Stimulated activated CD4-positive, alpha-beta T cell treated with anti-CD3 and anti-CD28 coated beads, Interleukin-15, amount 100 ng/mL, for 24 hours (primary cell): ENCODE measurements around the gene MAP3K9.
"Not testable (repeated sequence)": the region's sequence is repeated elsewhere in the genome, so short reads cannot be mapped to it uniquely, and the experiment has no call there.

Source experiments
- DNase-seq: peaks from one replicate; pipeline ENCODE4 v3.0.0-alpha.2; 2020

Gene MAP3K9

DNA sequence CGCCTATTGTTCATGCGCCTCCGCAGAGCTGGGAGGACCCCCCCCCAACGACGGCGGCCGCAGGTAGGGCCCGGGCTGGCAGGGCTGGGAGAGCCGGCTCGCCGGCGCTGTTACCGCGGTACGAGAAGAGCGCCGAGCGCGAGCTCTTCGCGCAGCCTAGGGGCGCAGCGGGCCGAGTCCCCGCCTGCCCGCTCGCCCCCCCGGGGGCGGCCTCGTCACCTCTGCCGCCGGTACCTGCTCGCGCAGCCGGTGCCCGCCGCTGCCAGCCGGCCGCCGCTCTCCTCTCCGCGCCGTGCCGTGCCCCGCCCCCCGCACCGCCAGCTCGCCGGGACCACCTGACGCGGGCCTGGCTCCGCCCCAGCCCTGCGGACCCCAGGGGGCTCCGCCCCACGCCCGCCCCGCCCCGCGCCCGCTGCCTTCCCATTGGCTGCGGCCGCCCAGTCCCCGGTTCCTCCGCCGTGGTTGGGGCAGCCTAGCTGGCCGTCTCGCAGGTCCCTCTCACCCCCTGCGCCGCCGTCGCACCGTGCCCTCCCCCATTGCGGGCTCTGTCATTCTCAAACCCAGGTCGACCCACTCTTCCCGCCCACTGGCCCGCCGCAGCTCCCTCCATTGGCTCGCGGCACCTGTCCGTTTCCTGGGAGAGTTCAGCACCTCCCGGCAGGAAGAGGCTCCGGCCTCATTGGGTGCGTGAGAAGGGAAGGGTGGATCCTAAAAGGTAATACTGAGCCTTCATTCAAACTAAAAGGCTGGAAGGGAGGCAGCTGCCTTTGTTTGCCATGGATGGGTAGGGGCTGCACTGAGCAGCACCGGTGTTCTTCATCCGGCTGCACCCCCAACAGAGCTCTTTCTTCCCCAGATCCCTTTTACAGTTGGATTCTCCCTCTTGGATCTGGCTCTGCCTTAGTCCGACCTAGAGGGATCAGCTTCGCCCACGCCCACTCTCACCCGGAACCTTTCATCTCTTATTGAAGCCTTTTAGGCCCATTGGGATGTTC, at the start of gene MAP3K9:
MAP3K9 (minus strand) TSS at position 289 of the 995 bp plus-strand sequence. CDS start 342 bp downstream, outside the sequence.
- peak; percentile 97 for DNase-seq

- DNase-seq: no peak
Measured at GRCh38 chr14:70858641-70859040, 49.3 kb upstream of the MAP3K9 start.

DNA sequence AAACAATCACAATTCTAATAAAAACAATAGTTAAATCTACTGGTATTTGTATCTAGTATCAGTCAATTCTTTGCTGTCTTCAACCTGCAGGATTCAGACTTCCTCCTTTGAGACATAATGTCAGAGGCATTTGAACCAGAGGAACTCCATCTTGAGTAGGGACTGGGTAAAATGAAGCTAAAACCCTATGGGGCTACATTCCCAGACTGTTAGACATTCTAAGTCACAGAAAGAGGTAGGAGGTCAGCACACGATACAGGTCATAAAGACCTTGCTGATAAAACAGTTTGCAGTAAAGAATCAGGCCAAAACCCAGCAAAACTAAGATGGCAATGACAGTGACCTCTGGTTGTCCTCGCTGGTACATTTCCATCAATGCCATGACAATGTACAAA, 48.2 kb upstream of the MAP3K9 start:
- no peak for DNase-seq

GRCh38 chr14:70856851-70857495, 47.7 kb upstream of the MAP3K9 start:
- peak; percentile 22 for DNase-seq

- no peak for DNase-seq
Measured at GRCh38 chr14:70855486-70855885, 46.2 kb upstream of the MAP3K9 start.

- DNase-seq: not testable (repeated sequence)
Measured at GRCh38 chr14:70853658-70854057, 44.3 kb upstream of the MAP3K9 start.

DNA sequence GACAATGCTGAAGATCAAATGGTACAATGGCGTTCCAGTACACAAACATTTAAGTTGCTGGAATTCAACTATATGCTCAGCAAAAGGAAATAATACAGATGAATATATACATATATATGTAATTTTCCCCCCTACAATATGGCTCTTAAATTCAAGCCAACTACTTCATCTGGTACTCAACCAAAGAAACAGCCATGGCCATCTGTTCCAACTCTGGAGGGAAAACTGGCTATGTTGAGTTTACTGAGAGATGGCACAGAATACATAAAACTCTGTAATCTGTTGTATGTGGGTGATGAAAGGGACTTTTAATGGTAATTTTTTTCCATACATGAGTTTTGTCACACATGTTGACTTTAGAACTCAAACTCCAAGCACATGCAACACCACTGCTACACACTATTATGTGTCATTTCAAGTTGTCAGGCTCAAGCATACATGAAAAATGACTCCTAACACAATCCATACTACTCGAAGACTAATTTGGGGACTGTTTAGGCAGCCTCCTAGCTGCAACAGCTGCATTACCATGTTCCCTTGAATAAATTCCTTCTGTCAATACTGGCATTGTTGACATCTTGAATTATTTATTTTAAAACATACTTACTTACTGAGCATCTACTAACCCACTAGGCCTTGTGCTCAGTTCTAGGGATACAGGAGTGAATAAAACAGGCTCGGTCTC, 38.2 kb upstream of the MAP3K9 start:
- no peak for DNase-seq

GRCh38 chr14:70845601-70846000, 36.3 kb upstream of the MAP3K9 start:
- DNase-seq: no peak

DNA sequence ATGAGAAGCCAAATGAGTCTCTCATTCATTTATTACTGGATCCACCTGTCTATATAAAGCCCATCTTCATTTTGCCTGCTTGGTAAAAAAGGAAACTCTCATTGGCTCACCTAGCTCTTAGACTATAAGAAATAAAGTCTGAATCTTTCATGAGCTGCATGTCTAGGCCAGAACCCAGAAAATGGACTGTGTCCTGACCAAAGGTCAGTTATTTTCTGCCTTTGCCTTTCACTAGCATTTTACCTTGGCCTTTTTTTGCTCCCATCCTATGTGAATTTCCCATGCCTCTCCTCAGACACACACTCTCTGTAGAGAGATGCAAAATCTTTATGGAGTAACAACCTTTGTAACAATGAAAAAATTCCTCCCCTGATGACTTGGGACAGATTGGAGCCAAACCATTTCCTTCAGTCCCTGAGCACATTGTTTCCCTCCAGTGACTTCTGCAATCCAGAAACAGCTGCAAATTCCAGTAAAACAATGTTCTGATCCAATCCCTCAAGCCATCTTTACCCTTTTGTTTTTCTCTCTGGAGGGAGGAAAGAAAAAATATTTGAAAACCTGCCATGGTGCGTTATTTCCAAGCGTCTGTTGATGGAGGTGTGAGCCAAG, 33.6 kb upstream of the MAP3K9 start:
- no peak for DNase-seq

DNA sequence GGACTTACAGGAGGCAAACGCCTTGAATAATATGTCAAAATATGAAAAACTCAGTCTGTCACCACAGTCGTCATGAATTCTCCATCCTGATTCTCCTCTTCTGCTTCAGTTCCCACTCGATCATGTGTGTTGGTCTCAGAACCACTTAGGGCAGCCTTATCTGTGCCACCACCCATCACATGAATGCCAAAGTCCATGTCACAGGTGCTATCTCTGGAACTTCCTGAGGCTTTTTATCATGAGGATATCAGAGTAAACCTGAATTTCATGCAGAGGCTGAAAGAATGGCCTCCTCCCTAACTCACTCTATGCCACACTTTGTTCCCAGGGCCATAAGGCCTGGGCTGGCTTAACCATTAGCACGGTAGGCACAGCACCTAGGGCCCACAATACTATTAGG, 28.8 kb upstream of the MAP3K9 start:
- no peak for DNase-seq

GRCh38 chr14:70836946-70837345, 27.6 kb upstream of the MAP3K9 start:
- no peak for DNase-seq

- no peak for DNase-seq
Measured at GRCh38 chr14:70833884-70834283, 24.6 kb upstream of the MAP3K9 start.

DNA sequence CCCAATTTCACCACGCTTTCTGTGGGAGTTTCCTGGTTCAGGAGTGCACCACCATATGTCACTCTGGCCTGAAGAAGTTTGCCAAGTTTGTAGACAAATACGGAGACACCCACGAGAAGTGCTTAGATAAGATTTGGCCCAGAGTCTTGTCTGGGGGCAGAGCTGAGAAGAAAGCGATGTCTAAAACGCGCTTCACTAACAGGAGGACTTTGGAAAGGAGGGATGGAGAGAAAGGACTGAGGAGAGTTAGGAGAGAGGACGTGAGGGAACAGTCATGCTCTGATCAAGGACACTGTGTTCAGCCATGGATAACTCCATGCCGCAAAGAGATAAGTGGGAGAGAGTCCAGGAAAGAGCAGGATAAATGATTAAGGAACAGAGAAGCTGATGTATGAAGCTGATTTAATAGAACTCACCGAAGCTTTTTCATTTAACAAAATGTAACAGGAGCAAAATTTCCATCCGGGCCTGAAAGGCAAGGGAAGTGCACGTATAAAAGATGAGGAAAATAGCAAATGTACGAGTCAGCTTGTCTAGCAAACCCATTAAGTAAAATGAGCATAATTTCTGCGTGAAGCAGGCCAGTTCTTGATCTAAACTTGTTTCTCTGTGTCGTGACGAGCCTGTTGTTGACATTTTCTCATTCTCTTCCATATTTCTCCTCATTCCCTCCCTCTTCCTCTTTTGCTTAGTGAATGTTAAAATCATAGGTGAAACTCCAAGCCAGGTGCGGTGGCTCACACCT, 23.4 kb upstream of the MAP3K9 start:
- no peak for DNase-seq

DNA sequence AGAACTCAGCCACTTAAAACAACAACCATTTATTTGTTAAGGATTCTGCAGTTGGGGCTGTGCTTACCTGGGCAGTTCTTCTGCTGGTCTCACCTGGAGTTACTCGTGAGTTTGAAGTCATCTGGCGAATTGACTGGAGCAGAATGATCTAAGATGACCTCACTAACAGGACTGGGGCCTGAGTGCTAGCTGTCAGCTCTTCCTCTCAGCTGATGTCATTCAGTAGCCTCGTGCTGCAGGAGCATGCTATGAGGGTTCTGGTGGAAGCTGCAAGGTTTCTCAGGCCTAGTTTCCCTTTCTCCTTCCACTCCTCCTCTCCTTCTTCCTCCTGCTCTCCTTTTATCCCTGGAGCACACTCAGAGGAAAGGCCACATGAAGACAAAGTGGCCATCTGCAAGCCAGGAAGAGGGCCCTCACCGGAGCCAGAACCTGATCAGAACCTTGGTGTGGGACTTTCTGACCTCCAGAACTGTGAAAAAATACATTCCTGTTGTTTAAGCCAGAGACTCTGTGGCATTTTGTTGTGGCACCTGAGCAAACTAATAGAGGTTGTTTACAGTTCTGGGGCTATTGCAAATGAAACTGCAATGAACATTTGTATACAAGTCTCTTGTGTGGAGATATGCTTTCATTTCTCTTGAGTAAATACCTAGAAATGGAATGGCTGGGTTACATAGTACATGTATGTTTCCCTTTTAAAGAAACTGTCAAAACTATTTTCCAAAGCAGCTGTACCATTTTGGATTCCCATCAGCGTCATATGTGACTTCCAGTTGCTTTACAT, 21.9 kb upstream of the MAP3K9 start:
- no peak for DNase-seq

GRCh38 chr14:70828188-70828587, 18.9 kb upstream of the MAP3K9 start:
- DNase-seq: no peak

- DNase-seq: no peak
Measured at GRCh38 chr14:70827752-70828151, 18.4 kb upstream of the MAP3K9 start.

DNA sequence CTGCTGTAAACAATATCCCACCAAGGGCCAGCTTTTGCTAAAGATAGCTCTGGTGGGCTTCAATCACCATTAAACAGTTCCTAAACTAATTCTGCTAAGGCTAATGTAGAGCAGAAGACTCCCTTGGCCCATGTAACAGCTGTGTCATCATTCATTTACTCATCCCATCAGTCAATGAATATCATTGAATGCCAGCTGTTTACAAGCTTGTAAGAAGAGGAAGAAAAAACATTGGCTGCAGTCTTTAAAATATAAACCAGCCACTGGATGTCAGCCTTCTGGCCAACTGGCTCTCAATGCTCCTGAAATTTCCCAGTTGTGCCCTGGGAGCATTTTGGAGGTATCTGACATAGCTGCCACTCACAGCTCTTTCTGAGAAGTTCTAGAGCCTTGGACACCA, 18.0 kb upstream of the MAP3K9 start:
- no peak for DNase-seq

DNA sequence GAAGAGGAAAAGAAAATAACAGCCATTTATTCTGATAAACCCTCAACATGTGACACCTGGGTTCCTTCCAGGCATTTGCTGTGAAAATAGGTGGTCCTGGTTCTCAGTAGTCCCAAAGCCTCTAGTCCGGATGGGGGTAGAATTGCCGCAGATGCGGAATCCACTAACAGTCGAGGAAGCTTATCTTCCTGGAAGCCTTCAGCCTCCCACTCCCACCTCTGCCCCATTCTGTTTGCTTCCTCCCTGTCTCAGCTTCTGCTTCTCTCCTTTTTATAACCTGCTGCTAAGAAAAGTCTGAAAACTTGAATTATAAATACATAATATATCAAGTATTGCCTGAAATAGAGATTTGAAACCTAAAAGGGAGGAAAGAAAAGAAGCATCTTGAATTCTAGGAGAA, 14.0 kb upstream of the MAP3K9 start:
- no peak for DNase-seq

DNA sequence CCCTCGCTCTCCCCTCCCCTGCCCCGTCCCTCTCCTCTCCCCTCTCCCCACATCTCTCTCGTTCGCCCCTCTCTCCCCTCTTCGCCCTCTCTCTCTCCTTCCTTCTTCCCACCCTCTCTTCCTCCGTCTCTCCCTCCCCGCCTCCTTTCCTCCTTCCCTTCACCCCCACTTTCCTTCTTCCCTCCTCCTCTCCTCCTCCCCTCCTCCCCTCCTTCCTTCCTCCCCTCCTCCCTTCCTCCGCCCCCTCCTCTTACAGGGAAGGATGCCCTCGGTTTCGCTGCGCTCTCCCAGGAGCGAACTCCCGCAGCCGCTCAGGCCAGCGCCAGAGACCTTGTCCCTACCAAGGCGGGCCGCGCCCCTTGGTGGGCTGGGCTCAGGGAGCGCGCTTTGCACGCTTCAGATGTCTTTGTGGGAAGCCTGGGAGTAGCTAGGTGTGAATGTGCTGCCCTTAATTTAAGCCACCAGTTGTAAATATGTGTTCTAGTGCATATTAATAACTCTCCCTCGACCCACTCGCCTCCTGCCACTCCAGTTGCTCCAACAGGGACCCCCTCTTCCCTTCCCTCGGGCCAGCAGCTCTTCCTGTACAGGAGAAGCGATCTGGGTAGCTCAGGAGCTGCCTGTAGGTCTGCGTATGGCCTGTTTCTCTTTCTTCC, 13.3 kb upstream of the MAP3K9 start:
- DNase-seq: peak; percentile 46

DNA sequence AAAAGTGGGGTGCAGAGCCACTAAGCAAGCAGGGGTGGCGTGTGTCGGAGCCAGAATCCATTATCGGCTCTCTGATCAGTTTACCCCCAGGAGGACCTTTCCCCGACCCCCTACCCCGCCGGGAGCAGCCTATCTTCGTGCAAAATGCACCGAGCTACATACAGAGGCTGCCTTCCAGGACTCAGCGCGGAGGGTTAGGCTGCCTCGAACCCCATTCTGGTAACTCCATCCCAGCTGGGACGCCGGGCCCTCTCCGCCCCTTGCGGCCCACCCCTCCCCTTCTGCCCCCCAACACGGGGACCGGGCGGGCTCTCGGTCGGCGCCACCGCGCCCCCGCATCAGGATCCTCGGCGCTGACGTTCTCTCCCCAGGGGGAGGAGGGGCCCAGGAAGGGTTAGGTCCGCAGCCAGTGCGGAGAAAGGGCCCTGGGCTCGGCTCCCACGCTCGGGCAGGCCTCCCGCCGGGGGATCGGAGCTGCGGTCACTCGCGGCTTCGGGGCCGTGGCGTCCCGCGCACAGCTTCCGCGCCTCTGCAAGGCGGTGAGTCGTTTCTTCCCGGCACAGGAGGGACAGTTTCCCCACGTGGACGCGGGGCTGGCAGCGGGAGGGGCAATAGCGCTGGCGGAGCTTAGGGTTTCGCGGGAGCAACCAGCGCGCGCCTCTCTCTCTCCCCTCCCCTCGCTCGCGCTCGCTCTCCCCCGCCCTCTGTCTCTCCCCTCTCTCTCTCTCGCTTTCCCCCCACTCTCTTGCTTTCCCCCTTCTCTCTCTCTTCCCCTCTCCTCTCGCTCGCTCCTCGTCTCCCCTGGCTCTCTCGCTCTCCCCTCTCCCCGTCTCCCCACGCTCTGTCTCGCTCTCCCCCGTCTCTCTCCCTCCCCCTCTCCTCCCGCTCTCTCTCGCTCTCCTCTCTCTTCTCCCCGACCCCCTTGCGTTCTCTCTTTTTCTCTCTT, 12.5 kb upstream of the MAP3K9 start:
- peak; percentile 77 for DNase-seq
